HG03097 (cell line): ENCODE measurements around the gene MST1R.
"Not testable (repeated sequence)": the region's sequence is repeated elsewhere in the genome, so short reads cannot be mapped to it uniquely, and the experiment has no call there.

Experiments used
- ATAC-seq: cut with Tn5 transposase; IDR thresholded peaks from one replicate; pipeline ENCODE4 v1.9.1; 2021; ENCODE audit not compliant: unreplicated experiment, low FRiP score

MST1R gene

GRCh38 chr3:49912881-49913281 is 9.2 kb upstream of the MST1R start:
- ATAC-seq = no peak

GRCh38 chr3:49911611-49912010 is 7.9 kb upstream of the MST1R start:
- ATAC-seq = no peak

GRCh38 chr3:49911124-49911420 is 7.4 kb upstream of the MST1R start:
- no peak for ATAC-seq

- ATAC-seq = no peak
Observed at GRCh38 chr3:49910409-49911123, 6.9 kb upstream of the MST1R start.

GRCh38 chr3:49908373-49909199 is 4.9 kb upstream of the MST1R start:
- no peak for ATAC-seq

- ATAC-seq = no peak
Observed at GRCh38 chr3:49906073-49906743, 2.5 kb upstream of the MST1R start.

GRCh38 chr3:49904448-49904847 is 775 bp upstream of the MST1R start:
- ATAC-seq = not testable (repeated sequence)

GRCh38 chr3:49902511-49903345 is 945 bp downstream of the MST1R start:
- no peak for ATAC-seq

- ATAC-seq = no peak
Observed at GRCh38 chr3:49901366-49902339, 2.0 kb downstream of the MST1R start.

GRCh38 chr3:49900491-49901153 is 3.1 kb downstream of the MST1R start:
- ATAC-seq = no peak

- no peak for ATAC-seq
Observed at GRCh38 chr3:49899815-49900214, 3.9 kb downstream of the MST1R start.

- no peak for ATAC-seq
Observed at GRCh38 chr3:49898991-49899390, 4.7 kb downstream of the MST1R start.

- ATAC-seq = no peak
Observed at GRCh38 chr3:49896345-49896744, 7.3 kb downstream of the MST1R start.

- no peak for ATAC-seq
Observed at GRCh38 chr3:49895791-49896190, 7.9 kb downstream of the MST1R start.

- ATAC-seq = no peak
Observed at GRCh38 chr3:49889296-49889695, 14.4 kb downstream of the MST1R start.

- ATAC-seq = no peak
Observed at GRCh38 chr3:49886922-49887265, 16.8 kb downstream of the MST1R start.

- ATAC-seq = no peak
Observed at GRCh38 chr3:49883998-49884397, 19.7 kb downstream of the MST1R start.

- no peak for ATAC-seq
Observed at GRCh38 chr3:49882166-49882565, 21.5 kb downstream of the MST1R start.
